ENCODE measurements around the gene CYP2W1. TPM values are rescaled to one million over a fixed set of nuclear protein-coding genes. Genes with fewer than 3 reads are reported as not detected.

The CYP2W1 gene
- total RNA-seq, 1 experiment from 2014 or later: not detected

- H3K4me3 ChIP-seq: no peak overlapping the region
- no peak overlapping the region for H3K4me2 ChIP-seq
- no peaks in the 10 kb centered on the region for H3K9me2 ChIP-seq (ENCODE audit: insufficient read depth)
- DNase-seq: no peak
- CTCF ChIA-PET: no interaction called here
- no peaks in the 10 kb centered on the region for H3K4me1 ChIP-seq (replicated peaks; ENCODE audit: insufficient read depth)
- peaks cover 15% of the 10 kb centered on the region for H3F3A ChIP-seq (ENCODE audit: insufficient read depth, low read depth)
- H3K36me3 ChIP-seq (ENCODE audit: low read depth): no peaks in the 10 kb centered on the region
- peaks cover 15% of the 10 kb centered on the region for H4K20me1 ChIP-seq (ENCODE audit: insufficient read depth)
- H2AFZ ChIP-seq: no peak overlapping the region
- H3K27ac ChIP-seq: no peak overlapping the region
- TF ChIP-seq EZH2 (IDR thresholded peaks at IDR 0.05; ENCODE audit: low read depth): no peak
- TF ChIP-seq CTCF (conservative IDR thresholded peaks at IDR 0.05): no peak
- BruUV-seq (replicated peaks): no TSS peak
- no peaks in the 10 kb centered on the region for H3K27me3 ChIP-seq (ENCODE audit: insufficient read depth, low read depth)
- intact Hi-C loops (cut with micrococcal nuclease; ENCODE audit: unreplicated experiment): no loop called here
- H3K9me3 ChIP-seq (ENCODE audit: insufficient read depth, low read depth): no peaks in the 10 kb centered on the region
- H3K79me2 ChIP-seq (ENCODE audit: low read depth): no peaks in the 10 kb centered on the region
- POLR2A ChIA-PET (ENCODE audit: unreplicated experiment): no interaction called here
Observed at GRCh38 chr7:1013581-1013980, 30.6 kb downstream of the CYP2W1 start.

- no peak overlapping the region for H3K4me2 ChIP-seq
- BruUV-seq (replicated peaks): no TSS peak
Observed at GRCh38 chr7:1014681-1015080, 31.7 kb downstream of the CYP2W1 start.

GRCh38 chr7:1015196-1016121, 32.5 kb downstream of the CYP2W1 start:
- Histone ChIP-seq H4K20me1 (ENCODE audit: insufficient read depth) (peaks cover 15% of the 10 kb centered on the region), H3K4me1 (replicated peaks; ENCODE audit: insufficient read depth) (no peaks in the 10 kb centered on the region), H3F3A (ENCODE audit: insufficient read depth, low read depth) (peaks cover 5% of the 10 kb centered on the region), H2AFZ (no peak overlapping the region), H3K36me3 (ENCODE audit: low read depth) (no peaks in the 10 kb centered on the region), H3K9me2 (ENCODE audit: insufficient read depth) (no peaks in the 10 kb centered on the region), H3K27ac (no peak overlapping the region), H3K4me3 (no peak overlapping the region), H3K9me3 (ENCODE audit: insufficient read depth, low read depth) (no peaks in the 10 kb centered on the region), H3K79me2 (ENCODE audit: low read depth) (no peaks in the 10 kb centered on the region), H3K4me2 (no peak overlapping the region), H3K27me3 (ENCODE audit: insufficient read depth, low read depth) (no peaks in the 10 kb centered on the region)
- no peak for DNase-seq
- ChIA-PET POLR2A (ENCODE audit: unreplicated experiment) (no interaction called here), CTCF (no interaction called here)
- intact Hi-C loops (cut with micrococcal nuclease; ENCODE audit: unreplicated experiment): no loop called here
- no TSS peak for BruUV-seq (replicated peaks)
- TF ChIP-seq EZH2 (IDR thresholded peaks at IDR 0.05; ENCODE audit: low read depth) (no peak), CTCF (conservative IDR thresholded peaks at IDR 0.05) (no peak)

More at GRCh38 chr7:1014681-1015080, 31.7 kb downstream of the CYP2W1 start:
- Histone ChIP-seq H4K20me1 (ENCODE audit: insufficient read depth) (peaks cover 15% of the 10 kb centered on the region), H3F3A (ENCODE audit: insufficient read depth, low read depth) (peaks cover 5% of the 10 kb centered on the region), H3K4me1 (replicated peaks; ENCODE audit: insufficient read depth) (no peaks in the 10 kb centered on the region), H2AFZ (no peak overlapping the region), H3K36me3 (ENCODE audit: low read depth) (no peaks in the 10 kb centered on the region), H3K79me2 (ENCODE audit: low read depth) (no peaks in the 10 kb centered on the region), H3K27ac (no peak overlapping the region), H3K9me3 (ENCODE audit: insufficient read depth, low read depth) (no peaks in the 10 kb centered on the region), H3K27me3 (ENCODE audit: insufficient read depth, low read depth) (no peaks in the 10 kb centered on the region), H3K9me2 (ENCODE audit: insufficient read depth) (no peaks in the 10 kb centered on the region), H3K4me3 (no peak overlapping the region)
- TF ChIP-seq EZH2 (IDR thresholded peaks at IDR 0.05; ENCODE audit: low read depth) (no peak), CTCF (conservative IDR thresholded peaks at IDR 0.05) (no peak)
- POLR2A ChIA-PET (ENCODE audit: unreplicated experiment): no interaction called here
- CTCF ChIA-PET: no interaction called here
- no peak for DNase-seq
- intact Hi-C loops (cut with micrococcal nuclease; ENCODE audit: unreplicated experiment): no loop called here

Measured in PC-9 (cell line).